GM21423 (cell line): ENCODE measurements around the gene TMEM184B.
"Not testable (repeated sequence)": the region's sequence is repeated elsewhere in the genome, so short reads cannot be mapped to it uniquely, and the experiment has no call there.

ENCODE experiments used
- ATAC-seq: cut with Tn5 transposase; IDR thresholded peaks from one replicate; pipeline ENCODE4 v1.9.1; 2021; ENCODE audit warnings: mild to moderate bottlenecking, moderate library complexity; ENCODE audit not compliant: unreplicated experiment

TMEM184B gene

DNA sequence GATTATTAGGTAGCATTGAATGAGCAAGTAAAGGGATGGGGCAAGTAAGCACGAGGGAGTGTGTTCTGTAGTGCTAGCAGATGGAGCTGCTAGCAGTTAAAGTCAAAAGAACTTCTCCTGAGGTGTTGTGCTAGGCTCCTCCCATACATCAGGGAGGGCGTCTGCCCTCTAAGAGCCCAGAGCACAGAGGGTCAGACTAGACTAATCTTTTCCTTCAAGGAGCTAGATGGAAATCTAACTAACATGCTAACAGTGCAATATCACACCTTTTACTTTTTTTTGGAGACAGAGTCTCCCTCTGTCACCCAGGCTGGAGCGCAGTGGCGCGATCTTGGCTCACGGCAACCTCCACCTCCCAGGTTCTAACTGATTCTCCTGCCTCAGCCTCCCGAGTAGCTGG is 88.0 kb downstream of the TMEM184B start:
- no peak for ATAC-seq

DNA sequence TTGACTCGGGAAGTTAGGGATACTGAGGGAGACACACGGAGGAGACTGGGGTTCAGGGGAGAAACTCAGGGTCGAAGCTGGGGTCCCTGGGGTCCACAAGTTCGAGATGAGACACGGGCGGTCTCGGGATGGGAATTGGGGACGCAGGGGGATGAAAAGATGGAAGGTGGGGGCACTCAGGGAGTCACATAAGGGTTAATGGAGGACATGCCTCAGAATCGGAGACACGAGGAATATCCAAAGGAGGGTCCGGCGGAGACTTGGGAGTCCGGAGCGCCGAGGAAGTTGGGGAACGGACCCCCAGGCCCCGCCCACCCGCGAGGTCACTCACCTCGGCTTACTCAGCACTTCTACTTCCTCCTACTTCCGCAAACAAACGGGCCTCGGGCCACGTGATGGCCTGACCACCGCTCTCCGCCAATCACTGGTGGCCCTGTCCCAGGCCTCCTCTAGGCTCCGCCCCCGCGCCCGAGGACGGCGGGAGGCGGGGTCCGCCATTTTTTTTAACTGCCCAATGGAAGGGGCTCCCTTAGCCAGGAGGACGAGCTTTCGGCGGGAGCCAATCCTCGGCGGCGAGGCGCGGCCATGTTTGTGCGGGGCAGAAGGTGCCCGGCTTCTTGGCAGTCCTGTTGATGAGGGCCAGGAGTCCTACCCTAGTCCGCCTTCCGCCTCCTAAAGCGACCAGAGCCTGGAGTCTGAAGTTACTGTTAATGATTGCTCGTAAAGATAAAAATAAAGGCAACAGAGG is 91.2 kb downstream of the TMEM184B start, which contains the start of gene PLA2G6:
Gene PLA2G6, minus strand, starts transcription at position 378 of the 748 bp plus-strand sequence. CDS start 12,404 bp downstream, outside the sequence.
- peak; percentile 81 for ATAC-seq

DNA sequence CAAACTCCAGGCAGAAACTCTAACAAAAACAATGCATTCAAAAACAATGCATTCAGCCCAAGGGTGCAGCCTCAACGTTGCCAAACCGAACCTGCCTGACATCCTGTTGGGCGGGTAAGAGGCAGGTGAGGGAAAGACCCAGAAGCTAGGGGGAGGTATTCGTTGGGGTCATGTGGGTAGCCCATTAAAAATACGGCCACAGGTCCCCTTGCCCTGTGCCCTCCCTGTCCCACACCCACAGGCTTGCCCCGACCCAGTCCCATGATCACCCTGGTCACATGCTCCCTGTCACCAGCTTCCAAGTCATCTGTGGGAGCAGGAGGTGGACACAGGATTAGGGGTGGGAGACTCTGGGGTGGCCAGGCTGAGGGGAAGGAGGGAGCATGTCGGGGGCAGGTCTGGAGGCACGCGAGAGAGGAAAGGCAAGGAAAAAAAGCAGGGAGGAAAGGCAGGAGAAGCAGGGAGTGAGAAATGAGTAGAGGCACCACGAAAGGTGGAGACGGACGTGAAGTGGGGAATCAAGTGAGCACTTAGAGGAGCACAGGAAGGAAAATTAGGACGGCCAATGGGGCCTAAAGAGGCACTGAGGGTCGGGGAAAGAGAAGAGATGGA is 91.9 kb downstream of the TMEM184B start:
- peak; percentile 29 for ATAC-seq

DNA sequence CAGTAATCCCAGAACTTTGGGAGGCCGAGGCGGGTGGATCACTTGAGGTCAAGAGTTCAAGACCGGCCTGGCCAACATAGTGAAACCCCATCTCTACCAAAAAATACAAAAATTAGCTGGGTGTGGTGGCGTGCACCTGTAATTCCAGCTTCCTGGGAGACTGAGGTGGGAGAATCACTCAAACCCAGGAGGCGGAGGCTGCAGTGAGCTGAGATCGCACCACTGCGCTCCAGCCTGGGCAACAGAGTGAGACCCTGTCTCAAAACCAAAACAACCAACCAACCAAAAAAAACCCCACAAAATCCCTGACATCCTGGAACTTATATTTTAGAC is 94.2 kb downstream of the TMEM184B start:
- ATAC-seq, result not testable (repeated sequence)

DNA sequence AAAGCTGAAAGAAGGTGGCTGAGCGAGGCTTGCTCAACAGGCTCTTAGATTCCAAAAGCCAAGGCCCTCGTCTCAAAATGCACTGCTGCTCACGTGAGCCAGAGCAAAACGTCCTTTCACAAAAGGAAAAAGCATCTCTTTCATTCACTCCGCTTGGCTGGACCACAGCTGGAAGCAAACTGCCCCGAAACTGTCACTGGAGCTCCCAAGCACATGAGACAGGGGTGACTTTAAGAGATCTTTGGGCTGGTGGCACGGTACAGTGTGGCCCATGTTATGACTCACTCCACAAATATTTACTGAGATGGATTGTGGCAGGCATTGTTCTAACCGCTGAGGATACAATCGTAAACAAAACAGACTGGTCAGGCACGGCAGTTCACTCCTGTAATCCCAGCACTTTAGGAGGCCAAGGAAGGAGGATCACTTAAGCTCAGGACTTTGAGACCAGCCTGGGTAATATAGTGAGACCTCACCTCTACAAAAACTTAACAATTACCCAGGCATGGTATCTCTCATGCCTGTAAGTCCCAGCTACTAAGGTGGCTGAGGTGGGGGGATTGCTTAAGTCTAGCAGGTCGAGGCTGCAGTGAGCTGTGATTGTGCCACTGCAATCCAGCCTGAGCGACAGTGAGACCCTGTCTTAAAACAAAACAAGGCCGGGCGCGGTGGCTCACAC is 94.7 kb downstream of the TMEM184B start:
- no peak for ATAC-seq

DNA sequence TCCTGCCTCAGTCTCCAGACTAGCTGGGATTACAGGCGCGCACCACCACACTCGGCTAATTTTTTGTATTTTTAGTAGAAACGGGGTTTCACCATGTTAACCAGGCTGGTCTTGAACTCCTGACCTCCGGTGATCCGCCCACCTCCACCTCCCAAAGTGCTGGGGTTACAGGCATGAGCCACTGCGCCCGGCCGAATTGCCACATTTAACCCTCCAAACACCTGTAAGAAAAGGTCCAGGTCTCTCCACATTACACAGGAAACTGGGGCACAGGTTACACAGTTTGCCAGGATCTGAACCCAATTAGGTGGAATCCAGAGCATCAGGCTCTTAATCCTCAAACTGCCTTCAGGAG is 95.3 kb downstream of the TMEM184B start:
- not testable (repeated sequence) for ATAC-seq

DNA sequence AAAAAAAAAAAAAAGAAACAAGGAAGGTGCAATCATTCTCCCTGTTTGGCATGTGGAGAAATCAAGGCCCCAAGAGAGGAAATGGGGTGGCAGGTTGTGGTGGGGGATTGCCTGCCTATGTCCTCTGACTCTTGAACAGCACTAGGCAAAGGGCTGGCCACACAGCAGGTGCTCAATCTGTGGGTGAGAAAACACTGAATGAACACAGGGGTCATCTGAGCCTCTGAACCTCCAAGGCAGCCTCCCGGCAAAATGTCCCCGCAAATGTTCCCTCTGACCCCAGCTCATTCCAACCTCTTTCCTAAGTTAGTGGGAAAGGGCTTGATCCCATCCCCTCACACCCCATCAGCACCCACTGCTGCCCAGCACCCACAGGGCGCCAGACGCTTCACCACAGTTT is 95.8 kb downstream of the TMEM184B start:
- ATAC-seq, result no peak

DNA sequence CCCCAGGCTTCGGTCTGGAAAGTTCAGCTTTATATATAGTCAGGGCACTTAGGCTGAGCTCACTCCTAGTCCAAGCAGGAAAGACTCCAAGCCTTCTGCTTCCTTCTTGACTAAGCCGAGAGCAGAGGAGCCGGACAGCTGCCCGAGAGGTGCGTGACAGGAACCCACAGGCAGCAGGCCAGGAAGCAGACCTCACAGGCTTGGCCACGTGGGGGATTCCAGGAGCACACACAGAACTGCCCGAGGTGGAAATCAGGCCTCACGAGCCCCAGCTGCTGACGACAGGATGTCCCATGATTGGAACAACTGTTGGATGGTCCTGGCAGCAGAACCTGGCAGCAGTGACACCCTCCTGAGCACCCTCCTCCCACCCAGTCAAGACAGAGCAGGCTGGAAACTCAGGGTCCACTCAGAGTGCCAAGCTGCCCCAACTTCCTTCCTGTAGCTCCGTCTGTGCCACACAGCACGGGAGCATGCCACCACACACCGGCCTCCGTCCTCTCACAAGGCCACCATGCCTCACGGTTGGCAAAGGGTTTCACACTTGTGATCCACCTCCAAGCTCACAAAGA is 96.6 kb downstream of the TMEM184B start:
- no peak for ATAC-seq

DNA sequence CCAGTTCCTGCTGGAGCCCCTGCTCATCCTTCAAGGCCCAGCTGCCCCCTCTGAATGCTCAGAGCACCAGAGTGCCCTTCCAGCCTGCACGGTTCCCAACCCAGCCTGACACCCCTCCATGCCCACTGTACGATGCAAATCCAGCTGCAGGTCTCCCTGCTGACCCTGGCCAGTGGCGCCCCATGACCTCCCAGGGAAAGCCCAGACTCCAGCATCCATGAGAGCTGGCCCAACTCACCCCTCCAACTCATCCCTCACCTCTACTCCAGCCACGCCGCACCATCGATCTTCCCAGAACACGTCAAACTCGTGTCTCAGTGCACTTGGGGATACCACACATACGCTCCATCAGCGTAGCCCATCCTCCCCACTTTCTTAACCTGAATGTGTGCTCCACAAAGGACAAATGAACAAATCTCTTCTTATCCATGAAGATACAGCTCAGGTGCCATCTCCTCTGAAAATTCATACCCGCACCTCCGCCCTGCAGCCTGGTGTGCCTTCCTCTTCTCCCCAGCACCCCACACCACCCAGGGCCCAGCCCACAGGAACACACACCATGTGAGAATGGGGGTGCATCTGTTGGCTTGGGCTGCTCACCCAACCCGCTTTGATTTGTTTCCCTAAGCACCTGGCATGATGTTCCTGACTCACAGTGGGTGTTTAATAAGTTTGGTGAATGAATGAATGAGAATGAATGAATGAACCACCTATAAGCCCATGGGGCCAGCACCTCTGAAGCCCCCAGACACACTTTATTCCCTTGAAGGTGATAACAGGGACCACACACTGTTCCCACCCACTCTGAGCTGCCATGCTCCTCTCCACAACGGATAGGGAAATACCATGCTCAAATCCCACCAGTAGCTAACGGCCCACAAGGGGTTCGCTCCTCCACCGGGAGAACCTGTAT is 97.3 kb downstream of the TMEM184B start:
- no peak for ATAC-seq

DNA sequence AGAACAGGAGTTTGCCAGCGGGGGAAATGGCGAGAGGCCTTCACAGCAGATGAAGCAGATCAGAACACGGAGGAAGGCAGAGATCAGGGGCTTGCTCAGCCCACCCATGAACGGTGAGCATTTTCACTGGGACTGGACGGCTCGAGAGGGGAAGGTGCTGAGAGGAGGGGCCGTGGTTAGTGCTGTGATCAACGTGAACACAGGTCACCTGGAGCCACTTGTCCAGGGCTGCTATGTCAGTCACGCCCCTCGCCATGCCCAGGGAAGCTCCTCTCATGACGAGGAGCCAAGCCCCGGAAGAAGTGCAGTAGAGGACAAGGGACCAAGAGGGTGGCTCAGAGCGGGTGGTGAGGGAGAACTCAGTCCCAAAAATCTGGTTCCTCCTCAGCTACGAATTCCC is 98.2 kb downstream of the TMEM184B start:
- no peak for ATAC-seq

DNA sequence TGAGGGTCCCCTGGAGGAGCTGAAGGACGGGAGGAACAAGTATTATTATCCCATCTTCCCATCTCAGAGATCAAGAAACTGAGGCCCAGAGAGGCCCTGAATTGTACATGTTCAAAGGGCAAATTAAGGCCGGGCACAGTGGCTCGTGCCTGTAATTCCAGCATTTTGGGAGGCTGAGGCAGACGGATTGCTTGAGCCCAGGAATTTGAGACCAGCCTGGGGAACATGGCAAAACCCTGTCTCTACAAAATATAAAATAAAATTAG is 99.2 kb downstream of the TMEM184B start:
- ATAC-seq, result no peak

DNA sequence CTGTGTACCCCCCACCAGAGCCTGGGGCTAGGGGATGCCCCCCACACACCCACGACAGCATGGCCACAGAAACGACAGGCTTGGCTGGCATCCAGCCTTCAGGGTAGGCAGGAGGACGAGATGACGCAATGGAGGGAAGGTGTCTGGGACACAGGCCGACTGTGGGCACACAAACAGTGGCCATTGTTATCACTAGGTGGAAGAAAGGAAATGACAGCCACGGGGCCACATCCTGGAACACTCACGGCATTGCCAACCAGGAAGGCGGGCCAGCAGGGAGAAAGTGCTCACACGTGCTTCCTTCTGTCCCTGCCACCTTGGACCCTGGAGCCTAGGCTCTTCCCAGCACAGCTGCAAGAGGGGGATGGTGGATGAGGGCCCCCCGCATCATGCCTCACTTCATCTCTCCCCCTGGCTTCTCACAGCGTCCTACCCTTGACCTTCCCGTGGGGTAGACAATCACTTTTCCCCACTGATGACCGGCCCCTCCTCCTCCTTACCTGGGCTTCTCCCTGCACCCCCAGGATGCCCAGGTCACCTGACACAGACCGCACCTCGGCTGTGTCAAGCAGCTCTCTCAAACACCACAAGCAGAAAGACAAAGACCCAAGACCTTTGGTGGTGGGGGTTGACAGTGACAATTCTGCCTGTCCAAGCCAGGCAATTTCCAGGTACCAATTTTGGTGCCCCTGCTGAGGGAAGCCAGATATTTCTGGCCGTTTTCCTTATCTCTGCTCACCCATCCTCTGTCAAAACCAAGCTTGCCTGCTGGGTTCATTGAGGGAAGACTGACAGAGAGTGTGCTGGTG is 99.8 kb downstream of the TMEM184B start:
- ATAC-seq, result no peak

DNA sequence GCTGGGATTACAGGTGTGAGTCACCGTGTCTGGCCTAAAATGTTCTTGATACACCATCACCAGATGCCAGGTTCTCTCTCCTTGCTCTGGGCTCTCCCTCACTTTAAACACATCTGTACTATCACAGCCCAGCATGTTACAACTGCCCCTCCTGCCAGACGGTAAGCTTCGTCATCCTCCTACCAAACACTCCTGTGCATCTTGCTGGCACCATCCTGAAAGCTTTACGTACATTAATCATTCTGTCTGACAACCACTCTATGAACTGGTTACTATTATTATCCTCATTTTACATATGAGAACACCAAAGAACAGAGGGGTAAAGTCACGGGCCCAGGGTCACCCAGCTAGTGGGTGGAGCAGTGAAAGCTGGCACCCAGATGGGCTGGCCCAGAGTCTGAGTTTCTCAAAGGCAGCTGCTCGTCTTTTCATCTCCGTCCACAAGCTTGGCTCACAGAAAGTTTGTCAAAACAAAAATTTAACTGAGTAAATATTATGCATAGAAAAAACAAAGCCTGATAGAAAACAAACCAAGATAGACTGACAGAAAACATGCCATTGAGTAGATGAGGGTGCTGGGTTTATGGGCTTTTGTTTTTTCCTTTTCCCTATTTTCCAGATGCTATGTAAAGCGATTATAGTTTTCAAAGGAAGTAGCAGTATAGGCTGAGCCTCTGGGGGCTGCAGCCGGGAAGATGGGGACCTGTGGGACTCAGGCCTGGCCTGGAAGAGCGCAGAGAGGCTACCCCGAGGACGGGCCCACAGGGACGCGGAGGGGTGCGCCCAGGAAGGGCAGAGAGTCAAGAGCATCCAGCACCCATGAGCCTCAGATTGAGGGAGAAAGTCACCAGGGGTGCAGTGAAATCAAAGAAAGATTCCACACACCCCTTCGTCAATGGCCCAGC is 100.6 kb downstream of the TMEM184B start:
- no peak for ATAC-seq

DNA sequence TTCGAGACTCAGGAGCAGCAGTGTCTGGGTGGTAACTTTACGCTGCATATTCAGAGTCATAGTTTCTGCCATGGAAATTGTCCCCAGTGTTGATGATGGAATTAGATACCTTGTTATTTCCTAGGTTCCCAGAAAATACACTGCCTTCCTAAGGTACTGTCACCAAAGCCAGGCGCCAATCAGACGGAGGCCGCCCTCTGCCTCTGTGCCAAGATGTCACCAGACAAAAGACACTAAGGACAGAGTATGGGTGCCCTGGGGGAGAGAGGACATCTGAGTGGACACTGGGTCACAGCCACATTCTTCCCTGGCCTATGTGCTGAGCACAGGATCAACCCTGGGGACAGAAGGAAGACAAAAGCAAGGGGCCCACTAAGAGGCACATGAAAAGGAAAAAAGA is 102.3 kb downstream of the TMEM184B start:
- ATAC-seq, result no peak
